K562 (cell line): ENCODE measurements around the gene LRRTM4. TPM values are rescaled to one million over a fixed set of nuclear protein-coding genes. Genes with fewer than 3 reads are reported as not detected.

Experiments used
- ATAC-seq: fragments of 200-7000 bp; cut with Tn5 transposase; 3 replicates; pipeline ENCODE4 v1.9.1; 2020; ENCODE audit warnings: moderate library complexity
- BruUV-seq: library from RNA; stranded (reverse); fragments of 400-500 nt; replicated peaks from 2 replicates; lab custom pipeline; 2021; lab: Mats Ljungman, UMichigan
- CTCF ChIA-PET: fragments of 300-600 bp; formaldehyde crosslinking; extraction: SDS; loops from one replicate; lab custom pipeline; 2021; ENCODE audit warnings: low intra/inter-chr PET ratio; lab: Yijun Ruan, JAX
- POLR2A ChIA-PET: fragments of 300-600, 350-650 bp; sonication (Branson Sonifier 250); formaldehyde crosslinking; extraction: SDS; loops from one replicate; lab custom pipeline; 2021; ENCODE audit warnings: antibody characterized with exemption, inconsistent platforms; lab: Yijun Ruan, JAX
- DNase-seq, 4 experiments: peaks; one replicate each; pipeline versions ENCODE4 v3.0.0 to v3.0.0-alpha.2; 2011 to 2018; ENCODE audit warnings: low spot score in 3 of 4, mixed read lengths in 3 of 4; ENCODE audit errors: extremely low read depth in 1 of 4
- FAIRE-seq: peaks from 2 replicates; lab custom pipeline; 2011; peaks lifted over from hg19 to GRCh38; lab: Jason Lieb, UNC
- H2AFZ ChIP-seq: 2 replicates; pipeline ENCODE4 v1.6.0; 2011; ENCODE audit warnings: low read depth, low read length, control low read depth, inconsistent platforms
- H3K27ac ChIP-seq: fragments of 200-600 bp; 3 replicates; pipeline ENCODE4 v1.8.0; 2011; ENCODE audit warnings: low read depth, mild to moderate bottlenecking, control low read depth, inconsistent platforms, low read length, moderate library complexity, mixed read lengths; ENCODE audit errors: extremely low read depth
- H3K27me3 ChIP-seq, 2 experiments: fragments of 300-600 bp in 1 of 2; 2 replicates in 1 of 2; 3 replicates in 1 of 2; pipeline versions ENCODE4 v1.6.0 to v1.8.0; 2011; ENCODE audit warnings: inconsistent platforms in 2 of 2, low read length in 2 of 2, mild to moderate bottlenecking in 1 of 2, mixed read lengths in 1 of 2, moderate library complexity in 1 of 2; ENCODE audit not compliant: control insufficient read depth in 2 of 2, insufficient read depth in 2 of 2
- H3K36me3 ChIP-seq: fragments of 300-600 bp; 3 replicates; pipeline ENCODE4 v1.8.0; 2011; ENCODE audit warnings: mild to moderate bottlenecking, low read length, inconsistent platforms; ENCODE audit not compliant: control insufficient read depth, insufficient read depth
- H3K4me1 ChIP-seq, 2 experiments: fragments of 200-600 bp in 1 of 2; replicated peaks in 1 of 2; 2 replicates in 1 of 2; 3 replicates in 1 of 2; pipeline versions ENCODE4 v1.5.1 to v1.8.0; 2011; ENCODE audit warnings: inconsistent platforms in 2 of 2, low read length in 2 of 2, mild to moderate bottlenecking in 1 of 2, mixed read lengths in 1 of 2, moderate library complexity in 1 of 2; ENCODE audit not compliant: control insufficient read depth in 2 of 2, insufficient read depth in 2 of 2
- H3K4me2 ChIP-seq: 2 replicates; pipeline ENCODE4 v1.6.1; 2011; ENCODE audit warnings: low read length, control low read depth, inconsistent platforms, mixed read lengths; ENCODE audit not compliant: insufficient read depth
- H3K4me3 ChIP-seq: fragments of 200-600 bp; sonication (generic), shearing (Covaris generic); 2 replicates; pipeline ENCODE4 v1.5.1; 2016; ENCODE audit warnings: control low read depth, inconsistent platforms
- H3K79me2 ChIP-seq: fragments of 200-600 bp; 3 replicates; pipeline ENCODE4 v1.8.0; 2011; ENCODE audit warnings: low read length, inconsistent platforms; ENCODE audit not compliant: control insufficient read depth, insufficient read depth
- H3K9ac ChIP-seq, 2 experiments: 2 replicates each; pipeline versions ENCODE4 v1.6.0 to v1.6.1; 2011; ENCODE audit warnings: low read depth in 2 of 2, low read length in 2 of 2, control low read depth in 1 of 2, inconsistent platforms in 1 of 2, mild to moderate bottlenecking in 1 of 2, mixed read lengths in 1 of 2; ENCODE audit not compliant: insufficient read depth in 1 of 2
- H3K9me1 ChIP-seq: one replicate; pipeline ENCODE4 v1.6.0; 2011; ENCODE audit warnings: inconsistent platforms, mild to moderate bottlenecking, low read length, moderate library complexity; ENCODE audit not compliant: control insufficient read depth, insufficient read depth
- H3K9me3 ChIP-seq: replicated peaks from 2 replicates; pipeline ENCODE4 v1.5.1; 2011; ENCODE audit warnings: low read depth, low read length, inconsistent platforms; ENCODE audit not compliant: control insufficient read depth, insufficient read depth
- H4K20me1 ChIP-seq: replicated peaks from 2 replicates; pipeline ENCODE4 v1.6.1; 2011; ENCODE audit warnings: low read length, inconsistent platforms, mixed read lengths; ENCODE audit not compliant: control insufficient read depth, insufficient read depth
- BRD9 ChIP-seq: fragments of 450-650 bp; IDR thresholded peaks from 2 replicates; pipeline ENCODE4 v1.6.1; 2018; ENCODE audit warnings: low read depth; ENCODE audit not compliant: partially characterized antibody
- CEBPB ChIP-seq: fragments of 450-650 bp; IDR thresholded peaks from 2 replicates; pipeline ENCODE4 v1.6.1; 2016; ENCODE audit warnings: missing genetic modification characterization, missing compliant biosample characterization
- KLF1 ChIP-seq: fragments of 450-650 bp; IDR thresholded peaks from 2 replicates; pipeline ENCODE4 v1.6.1; 2016; ENCODE audit warnings: missing genetic modification characterization, missing compliant biosample characterization
- MAX ChIP-seq: sonication (generic); formaldehyde crosslinking; IDR thresholded peaks from 2 replicates; pipeline ENCODE4 v1.9.0; 2022; ENCODE audit warnings: mild to moderate bottlenecking, missing genetic modification reagents
- MTF1 ChIP-seq: fragments of 250-450 bp; sonication (Bioruptor Pico); IDR thresholded peaks from 2 replicates; pipeline ENCODE4 v1.9.0; 2021; ENCODE audit warnings: moderate library complexity, mild to moderate bottlenecking, inconsistent platforms, borderline replicate concordance
- NRF1 ChIP-seq, 2 experiments: fragments of 450-650 bp; IDR thresholded peaks in 1 of 2; conservative IDR thresholded peaks in 1 of 2; 2 replicates each; pipeline ENCODE4 v1.6.1; 2014; ENCODE audit warnings: mild to moderate bottlenecking in 2 of 2
- PCBP2 ChIP-seq: fragments of 200-400 bp; formaldehyde crosslinking; IDR thresholded peaks from 2 replicates; pipeline ENCODE4 v1.6.1; 2018; ENCODE audit warnings: low read length, low read depth, mild to moderate bottlenecking, moderate library complexity; ENCODE audit not compliant: poor library complexity, severe bottlenecking
- POLR2AphosphoS2 ChIP-seq: IDR thresholded peaks from 2 replicates; pipeline ENCODE4 v1.6.1; 2012; ENCODE audit warnings: low read length, improper control_type of control experiment
- SRSF1 ChIP-seq: fragments of 200-400 bp; formaldehyde crosslinking; IDR thresholded peaks from 2 replicates; pipeline ENCODE4 v1.6.1; 2017; ENCODE audit warnings: mild to moderate bottlenecking, low read depth, low read length, moderate library complexity
- ZKSCAN8 ChIP-seq: fragments of 200-800 bp; sonication (Bioruptor generic); IDR thresholded peaks from 2 replicates; pipeline ENCODE4 v1.6.1; 2016; ENCODE audit warnings: missing genetic modification characterization, missing compliant biosample characterization
- ZNF224 ChIP-seq: sonication (generic); formaldehyde crosslinking; IDR thresholded peaks from 2 replicates; pipeline ENCODE4 v1.8.0; 2022; ENCODE audit warnings: mild to moderate bottlenecking, missing genetic modification reagents
- ZNF583 ChIP-seq: fragments of 250-450 bp; sonication (Bioruptor Pico); IDR thresholded peaks from 2 replicates; pipeline ENCODE4 v1.4.0; 2020
- ZNF668 ChIP-seq: fragments of 250-450 bp; sonication (Bioruptor Pico); IDR thresholded peaks from 2 replicates; pipeline ENCODE4 v1.8.0; 2022; ENCODE audit warnings: mild to moderate bottlenecking, inconsistent platforms
- WGBS: fragments of 100-300 bp; shearing (Covaris generic); methylation state at CpG from one replicate; pipeline ENCODE4 v1.1.6; 2016; ENCODE audit warnings: low coverage, mixed read lengths; ENCODE audit not compliant: insufficient coverage; ENCODE audit errors: missing lambda C conversion rate; 5-methylcytosine and 5-hydroxymethylcytosine counted together
- in situ Hi-C: fragments of 300-500 bp; cut with MboI; formaldehyde crosslinking; loops from 4 replicates; pipeline ENCODE4 v1.15.0; 2018; ENCODE audit warnings: inconsistent platforms, mixed read lengths
- intact Hi-C: fragments of 100-400 bp; cut with micrococcal nuclease; formaldehyde crosslinking; loops from 2 replicates; pipeline ENCODE4 v1.14.2; 2022
- polyA plus RNA-seq, 8 experiments: library from polyadenylated mRNA; depleted of rRNA in 4 of 8; stranded (reverse) in 5 of 8; unstranded in 3 of 8; fragments of >200 nt; fragmentation: Nextera tagmentation in 2 of 8; fragmentation: Illumina TruSeq in 1 of 8; extraction: Ambion mirVana in 2 of 8; extraction: Trizol in 1 of 8; gene quantifications; 2 replicates each; pipeline versions ENCODE4 v1.2.1 to v1.2.3, GENCODE V29; 2011 to 2014; ENCODE audit warnings: inconsistent platforms in 1 of 8, missing spikeins in 1 of 8
- total RNA-seq, 7 experiments: library from RNA; depleted of rRNA in 6 of 7; stranded (reverse); fragments of >200 nt in 6 of 7; fragmentation: Illumina TruSeq in 2 of 7; extraction: Trizol in 2 of 7; gene quantifications; 2 replicates each; pipeline versions ENCODE4 v1.2.1 to v1.2.3, GENCODE V29; 2011 to 2021; ENCODE audit warnings: low replicate concordance in 1 of 7

The LRRTM4 gene
- total and polyA plus RNA-seq, 9 of the 15 experiments (the other 6 are each of a cell fraction or from before 2014, with no cell fraction given): 0.04 TPM; not detected in 6

- no peaks in the 10 kb centered on the region for H3K79me2 ChIP-seq
- no peaks in the 10 kb centered on the region for H3K9me1 ChIP-seq
- no peak overlapping the region for H3K4me3 ChIP-seq
- H3K4me1 ChIP-seq: no peaks in the 10 kb centered on the region
- H2AFZ ChIP-seq: no peak overlapping the region
- no TSS peak for BruUV-seq
- intact Hi-C loops: no loop called here
- H3K27ac ChIP-seq: no peak overlapping the region
- H4K20me1 ChIP-seq: no peaks in the 10 kb centered on the region
- 4% methylated on average over 5 of the region's 7 CpGs for WGBS
- no peak for TF ChIP-seq SRSF1
- no peak for TF ChIP-seq BRD9
- TF ChIP-seq KLF1 (tag): no peak
- no peak for TF ChIP-seq ZNF668 (CRISPR knock-in tag)
- TF ChIP-seq POLR2AphosphoS2: no peak
- no peak for TF ChIP-seq ZNF224
- TF ChIP-seq ZKSCAN8 (CRISPR knock-in tag): no peak
- TF ChIP-seq MTF1: no peak
- TF ChIP-seq CEBPB: no peak
- TF ChIP-seq NRF1 (conservative IDR thresholded peaks at IDR 0.05 in 1 of 2, IDR thresholded peaks at IDR 0.05 in 1 of 2): no peak
- TF ChIP-seq ZNF583 (CRISPR knock-in tag): no peak
- TF ChIP-seq PCBP2: no peak
- TF ChIP-seq MAX: no peak
- no peaks in the 10 kb centered on the region for H3K27me3 ChIP-seq
- no peak overlapping the region for H3K4me2 ChIP-seq
- H3K36me3 ChIP-seq: no peaks in the 10 kb centered on the region
- CTCF ChIA-PET: no interaction called here
- no peak for FAIRE-seq
- 0 out of 2 replicates have a peak, but pooled peaks cover 2% of the 10 kb centered on the region for H3K9me3 ChIP-seq
- POLR2A ChIA-PET: no interaction called here
- ATAC-seq: no peak
- DNase-seq: no peak
- in situ Hi-C loops: no loop called here
- no peak overlapping the region for H3K9ac ChIP-seq
These were observed 656 bp downstream of the LRRTM4 start for GRCh38 chr2:77521548-77521891.
